Breast epithelium (tissue), 3 donors: ENCODE data around the gene ATXN7L1.

ENCODE experiments used
- CTCF ChIP-seq, 3 donors: fragments of 450-650 bp; IDR thresholded peaks; one replicate each; pipeline ENCODE4 v1.5.1; 2016 to 2017; ENCODE audit warnings: antibody characterized with exemption in 3 of 3, mild to moderate bottlenecking in 3 of 3, moderate library complexity in 3 of 3
- POLR2A ChIP-seq: fragments of 450-650 bp; IDR thresholded peaks from one replicate; pipeline ENCODE4 v1.6.1; 2016; ENCODE audit warnings: antibody characterized with exemption, mild to moderate bottlenecking, moderate library complexity
- POLR2AphosphoS5 ChIP-seq, 3 donors: sonication (generic); formaldehyde crosslinking; IDR thresholded peaks; one replicate each; pipeline ENCODE4 v1.6.1; 2017; ENCODE audit warnings: antibody characterized with exemption in 3 of 3

- TF ChIP-seq POLR2AphosphoS5 (IDR thresholded peaks at IDR 0.05), result no peak
- no peak for TF ChIP-seq CTCF (IDR thresholded peaks at IDR 0.05)
- no peak for TF ChIP-seq POLR2A
Measured at GRCh38 chr7:105887569-105888189, 11.3 kb upstream of the ATXN7L1 start.
